Measurements from ENCODE around the gene RNF40. TPM values are rescaled to one million over a fixed set of nuclear protein-coding genes. Genes with fewer than 3 reads are reported as not detected.

RNF40 gene
- total and polyA plus RNA-seq, 2 of the 8 experiments (the other 6 are each of a cell fraction or from before 2014, with no cell fraction given) = 38.5 to 68.7 TPM

- TF ChIP-seq CHD7 (IDR thresholded peaks at IDR 0.05; ENCODE audit: insufficient replicate concordance, low read length) (no peak), SRF (IDR thresholded peaks at IDR 0.05; ENCODE audit: low read depth, low read length) (no peak), GTF2F1 (IDR thresholded peaks at IDR 0.05; ENCODE audit: borderline replicate concordance, low read depth, low read length) (no peak), HDAC2 (IDR thresholded peaks at IDR 0.05; ENCODE audit: borderline replicate concordance in 1 of 2, low read depth in 2 of 2, low read length in 2 of 2) (peak; percentile 80; a peak in 3 of 4 replicates), CBX8 (IDR thresholded peaks at IDR 0.05; ENCODE audit: borderline replicate concordance, low read depth, low read length) (no peak), SIX5 (IDR thresholded peaks at IDR 0.05; ENCODE audit: low read depth, low read length) (no peak), MAFK (IDR thresholded peaks at IDR 0.05; ENCODE audit: low read depth, low read length) (no peak), MAX (IDR thresholded peaks at IDR 0.05) (no peak; the same call in 1 of the 2 replicates), JUN (IDR thresholded peaks at IDR 0.05; ENCODE audit: low read depth, low read length) (no peak)
Measured at GRCh38 chr16:30786936-30787612, 25.0 kb downstream of the RNF40 start, which contains the start of gene ZNF629 (continued).

Data from H1 (cell line).